Endothelial cell of umbilical vein (primary cell): Measurements from ENCODE around the gene CYP2F1.
"Not testable (repeated sequence)": the region's sequence is repeated elsewhere in the genome, so short reads cannot be mapped to it uniquely, and the experiment has no call there.

Source experiments
- JUN ChIP-seq: IDR thresholded peaks from 2 replicates; pipeline ENCODE4 v1.6.1; 2011; ENCODE audit warnings: borderline replicate concordance, low read depth; ENCODE audit not compliant: insufficient read length, insufficient read depth
- POLR2AphosphoS5 ChIP-seq: IDR thresholded peaks from 2 replicates; pipeline ENCODE4 v1.6.1; 2012; ENCODE audit warnings: low read depth, mild to moderate bottlenecking, control low read depth, low read length, moderate library complexity; ENCODE audit not compliant: insufficient read depth

- not testable (repeated sequence) for TF ChIP-seq JUN, POLR2AphosphoS5
Observed at GRCh38 chr19:41102210-41102609, 12.0 kb upstream of the CYP2F1 start.
